ENCODE data around the gene SSH2. TPM values are rescaled to one million over a fixed set of nuclear protein-coding genes. Genes with fewer than 3 reads are reported as not detected.
"Not testable (repeated sequence)": the region's sequence is repeated elsewhere in the genome, so short reads cannot be mapped to it uniquely, and the experiment has no call there.

SSH2 gene
- polyA plus RNA-seq, 3 donors: 31.9 to 66.6 (median 54.0) TPM

DNA sequence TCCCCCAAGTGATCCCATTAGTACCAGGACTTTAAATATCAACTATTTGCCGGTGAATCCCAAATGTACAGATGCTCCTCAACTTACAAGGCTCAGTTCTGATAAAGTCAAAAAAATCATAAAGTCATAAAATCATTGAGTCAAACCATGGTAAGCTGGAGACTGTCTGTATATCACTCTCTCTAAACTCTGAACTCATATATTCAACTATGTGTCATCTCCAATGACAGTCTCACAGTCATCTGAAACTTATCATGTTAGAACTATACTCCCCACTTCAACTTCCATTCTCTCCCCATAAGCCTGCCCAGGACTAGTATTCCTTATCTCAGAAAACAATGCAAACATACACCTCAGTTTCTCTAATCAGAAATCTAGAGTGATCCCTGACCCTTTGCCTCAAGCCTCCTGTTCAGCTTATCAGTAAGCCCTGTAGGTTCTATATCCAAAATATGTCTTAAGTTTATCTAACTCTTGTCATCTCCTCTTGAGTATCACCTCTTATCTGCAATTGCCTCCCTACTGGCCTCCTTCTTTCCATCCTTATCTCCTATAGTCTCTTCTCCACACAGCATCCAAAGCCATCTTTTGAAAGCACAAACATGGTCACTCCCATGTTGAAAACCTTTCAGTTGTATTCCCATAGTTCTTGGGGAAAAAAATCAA is 55.0 kb downstream of the SSH2 start:
- Mint-ChIP-seq H3K36me3 (peaks cover 3 to 6% of the 10 kb centered on the region in 2 donors), H3K4me3 (no peak overlapping the region), H3K27ac (peak overlapping the region in 1 of 7 donors; percentile 10), H3K27me3 (ENCODE audit: low read depth in 3 of 3) (peaks cover 0 to 2% (median 0%) of the 10 kb centered on the region in 3 donors), H3K4me1 (peaks cover 18% of the 10 kb centered on the region), H3K9me3 (peaks cover 0 to 4% (median 0%) of the 10 kb centered on the region in 7 donors)
- H3K4me2 ChIP-seq (replicated peaks; ENCODE audit: extremely low read depth, low read length, poor library complexity, severe bottlenecking): no peak overlapping the region
- no peak overlapping the region for H3K4me3 ChIP-seq (replicated peaks in 1 of 3; ENCODE audit: low read depth in 2 of 3, low read length in 3 of 3)
- no peaks in the 10 kb centered on the region for H3K9me3 ChIP-seq (replicated peaks in 1 of 2; ENCODE audit: control insufficient read depth in 1 of 2, insufficient read depth in 1 of 2, low read length in 2 of 2)
- H3K27ac ChIP-seq (ENCODE audit: low read depth in 1 of 2, low read length in 2 of 2): no peak overlapping the region
- no peaks in the 10 kb centered on the region for H3K4me1 ChIP-seq (ENCODE audit: control insufficient read depth in 1 of 2, insufficient read depth in 2 of 2, low read length in 2 of 2)
- H2AFZ ChIP-seq (ENCODE audit: insufficient read depth, low read depth, low read length, poor library complexity, severe bottlenecking): no peak overlapping the region
- TF ChIP-seq, protein P1, sequence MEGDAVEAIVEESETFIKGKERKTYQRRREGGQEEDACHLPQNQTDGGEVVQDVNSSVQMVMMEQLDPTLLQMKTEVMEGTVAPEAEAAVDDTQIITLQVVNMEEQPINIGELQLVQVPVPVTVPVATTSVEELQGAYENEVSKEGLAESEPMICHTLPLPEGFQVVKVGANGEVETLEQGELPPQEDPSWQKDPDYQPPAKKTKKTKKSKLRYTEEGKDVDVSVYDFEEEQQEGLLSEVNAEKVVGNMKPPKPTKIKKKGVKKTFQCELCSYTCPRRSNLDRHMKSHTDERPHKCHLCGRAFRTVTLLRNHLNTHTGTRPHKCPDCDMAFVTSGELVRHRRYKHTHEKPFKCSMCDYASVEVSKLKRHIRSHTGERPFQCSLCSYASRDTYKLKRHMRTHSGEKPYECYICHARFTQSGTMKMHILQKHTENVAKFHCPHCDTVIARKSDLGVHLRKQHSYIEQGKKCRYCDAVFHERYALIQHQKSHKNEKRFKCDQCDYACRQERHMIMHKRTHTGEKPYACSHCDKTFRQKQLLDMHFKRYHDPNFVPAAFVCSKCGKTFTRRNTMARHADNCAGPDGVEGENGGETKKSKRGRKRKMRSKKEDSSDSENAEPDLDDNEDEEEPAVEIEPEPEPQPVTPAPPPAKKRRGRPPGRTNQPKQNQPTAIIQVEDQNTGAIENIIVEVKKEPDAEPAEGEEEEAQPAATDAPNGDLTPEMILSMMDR (IDR thresholded peaks at IDR 0.05): no peak
- intact Hi-C loops (cut with micrococcal nuclease): no loop called here
- DNase-seq: no peak
- peaks cover 9% of the 10 kb centered on the region for H4K20me1 ChIP-seq (ENCODE audit: insufficient read depth, low read length)
- WGBS (ENCODE audit: insufficient coverage): 100% methylated on average over 1 of the region's 1 CpG
- no peaks in the 10 kb centered on the region for H3K36me3 ChIP-seq (replicated peaks in 1 of 2; ENCODE audit: control insufficient read depth in 1 of 2, insufficient read depth in 2 of 2, low read length in 2 of 2)
- no peak overlapping the region for H3K9ac ChIP-seq (ENCODE audit: insufficient read depth, low read length, poor library complexity, severe bottlenecking)
- H3K27me3 ChIP-seq (ENCODE audit: control insufficient read depth in 2 of 2, insufficient read depth in 2 of 2, low read length in 2 of 2): no peaks in the 10 kb centered on the region
- peaks cover 73% of the 10 kb centered on the region for H3K79me2 ChIP-seq (ENCODE audit: insufficient read depth, low read length)

DNA sequence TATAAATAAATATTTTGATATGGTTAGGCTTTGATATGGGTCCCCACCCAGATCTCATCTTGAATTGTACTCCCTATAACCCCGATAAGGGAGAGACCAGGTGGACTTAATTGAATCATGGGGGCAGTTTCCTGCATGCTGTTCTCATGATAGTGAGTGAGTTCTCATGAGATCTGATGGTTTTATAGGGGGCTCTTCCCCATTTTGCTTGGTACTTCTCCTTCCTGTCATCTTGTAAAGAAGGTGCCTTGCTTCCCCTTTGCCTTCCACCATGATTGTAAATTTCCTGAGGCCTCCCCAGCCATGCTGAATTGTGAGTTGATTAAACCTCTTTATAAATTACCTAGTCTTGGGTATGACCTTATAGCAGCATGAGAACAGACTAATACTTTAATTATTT is 55.7 kb downstream of the SSH2 start:
- H3K9me3 Mint-ChIP-seq; H3K4me1 ChIP-seq (ENCODE audit: control insufficient read depth in 1 of 2, insufficient read depth in 2 of 2, low read length in 2 of 2); H3K27me3 Mint-ChIP-seq (ENCODE audit: low read depth in 3 of 3); H4K20me1 ChIP-seq (ENCODE audit: insufficient read depth, low read length); H3K27me3 ChIP-seq (ENCODE audit: control insufficient read depth in 2 of 2, insufficient read depth in 2 of 2, low read length in 2 of 2); H3K4me3 Mint-ChIP-seq; H3K36me3 ChIP-seq (replicated peaks in 1 of 2; ENCODE audit: control insufficient read depth in 1 of 2, insufficient read depth in 2 of 2, low read length in 2 of 2); intact Hi-C loops (cut with micrococcal nuclease); H3K9me3 ChIP-seq (replicated peaks in 1 of 2; ENCODE audit: control insufficient read depth in 1 of 2, insufficient read depth in 1 of 2, low read length in 2 of 2); H3K4me3 ChIP-seq (replicated peaks in 1 of 3; ENCODE audit: low read depth in 2 of 3, low read length in 3 of 3); H3K9ac ChIP-seq (ENCODE audit: insufficient read depth, low read length, poor library complexity, severe bottlenecking); H2AFZ ChIP-seq (ENCODE audit: insufficient read depth, low read depth, low read length, poor library complexity, severe bottlenecking); H3K4me2 ChIP-seq (replicated peaks; ENCODE audit: extremely low read depth, low read length, poor library complexity, severe bottlenecking); H3K27ac ChIP-seq (ENCODE audit: low read depth in 1 of 2, low read length in 2 of 2); H3K36me3 Mint-ChIP-seq: not testable (repeated sequence)
- WGBS (ENCODE audit: insufficient coverage): no CpG with 5 or more reads among the region's 1 CpG
- Mint-ChIP-seq H3K27ac (peak overlapping the region in 2 of 7 donors; percentile 8 to 22), H3K4me1 (peaks cover 18% of the 10 kb centered on the region)
- H3K79me2 ChIP-seq (ENCODE audit: insufficient read depth, low read length): peaks cover 72% of the 10 kb centered on the region
- peak in 2 of 3 donors; percentile 30 to 34 for DNase-seq
